Endometrium (tissue), 2 donors: ENCODE results near the gene PXMP4.

Source experiments
- FAIRE-seq: peaks from 2 replicates; lab custom pipeline; 2012; peaks lifted over from hg19 to GRCh38; lab: Jason Lieb, UNC
- donor health status: control.
- donor health status: control.

The PXMP4 gene

DNA sequence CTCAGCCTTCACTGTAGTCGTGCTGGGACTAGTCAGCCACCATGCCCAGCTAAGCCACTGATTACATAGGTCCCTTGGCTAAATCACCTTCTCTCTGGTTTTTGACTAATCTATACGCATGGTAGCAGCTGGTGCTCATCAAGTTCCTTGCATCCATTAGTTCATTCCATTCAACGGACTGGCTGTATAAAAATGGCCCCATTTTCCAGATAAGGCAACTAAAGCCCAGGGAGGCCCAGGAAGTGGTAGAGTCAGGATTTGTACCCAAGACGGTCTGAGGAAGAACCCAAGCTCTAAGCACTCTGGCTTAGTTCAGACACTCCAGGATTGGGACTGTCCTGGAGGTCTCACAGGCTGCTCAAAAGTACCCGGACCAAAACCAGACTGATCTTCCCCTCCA is 38.8 kb downstream of the PXMP4 start:
- no peak for FAIRE-seq

DNA sequence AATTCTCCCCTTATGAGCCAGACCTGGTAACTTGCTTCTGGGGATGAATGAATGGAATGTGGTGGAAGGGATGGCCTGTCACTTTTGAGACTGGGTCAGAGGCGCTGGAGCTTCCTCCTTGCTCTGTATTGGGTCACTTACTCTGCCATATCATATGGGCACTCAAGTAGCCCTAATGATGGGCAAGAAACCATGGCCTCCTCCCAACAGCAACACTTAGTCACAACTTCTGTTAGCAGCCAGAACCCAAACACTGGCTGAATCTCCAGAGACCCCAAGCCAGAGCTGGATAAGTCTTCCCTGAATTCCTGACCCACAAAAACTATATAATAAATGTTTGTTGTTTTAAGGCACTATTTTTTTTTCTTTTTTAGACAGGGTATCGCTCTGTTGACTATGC is 39.4 kb downstream of the PXMP4 start:
- FAIRE-seq = no peak

DNA sequence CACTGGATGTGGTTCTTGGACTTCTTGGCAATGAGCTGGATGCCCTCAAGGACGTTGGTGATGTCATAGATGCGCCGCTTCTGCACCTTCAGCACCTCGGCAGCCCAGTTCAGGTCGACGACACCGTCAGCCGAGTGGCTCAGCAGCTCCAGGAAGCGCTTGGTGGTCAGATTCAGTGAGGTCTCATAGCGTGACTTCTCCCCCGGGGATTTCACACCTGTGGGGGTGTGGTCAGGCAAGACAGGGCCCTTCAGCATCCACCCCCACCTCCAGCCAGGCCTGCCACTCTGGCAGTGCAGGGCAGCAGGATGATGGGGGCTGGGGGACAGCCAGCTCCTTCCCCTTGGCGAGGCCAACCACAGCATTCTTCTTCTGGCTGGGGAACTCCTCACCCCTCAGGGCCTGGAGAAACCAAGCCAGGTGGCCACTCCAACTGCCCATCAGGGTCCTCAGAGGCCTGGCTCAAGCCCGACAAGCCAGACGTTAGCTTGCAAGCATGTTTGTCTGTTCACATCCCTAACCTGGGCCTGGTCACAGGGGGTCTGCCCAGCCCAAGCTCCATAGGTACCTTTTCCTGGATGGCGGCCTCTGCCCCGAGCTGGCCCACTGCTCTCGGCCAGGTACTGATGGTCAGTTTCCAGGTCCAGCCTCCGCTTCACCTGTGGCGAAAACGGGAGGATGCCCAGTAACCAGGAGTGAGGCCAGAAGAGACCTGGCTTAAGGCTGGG is 40.2 kb downstream of the PXMP4 start:
- FAIRE-seq = no peak

DNA sequence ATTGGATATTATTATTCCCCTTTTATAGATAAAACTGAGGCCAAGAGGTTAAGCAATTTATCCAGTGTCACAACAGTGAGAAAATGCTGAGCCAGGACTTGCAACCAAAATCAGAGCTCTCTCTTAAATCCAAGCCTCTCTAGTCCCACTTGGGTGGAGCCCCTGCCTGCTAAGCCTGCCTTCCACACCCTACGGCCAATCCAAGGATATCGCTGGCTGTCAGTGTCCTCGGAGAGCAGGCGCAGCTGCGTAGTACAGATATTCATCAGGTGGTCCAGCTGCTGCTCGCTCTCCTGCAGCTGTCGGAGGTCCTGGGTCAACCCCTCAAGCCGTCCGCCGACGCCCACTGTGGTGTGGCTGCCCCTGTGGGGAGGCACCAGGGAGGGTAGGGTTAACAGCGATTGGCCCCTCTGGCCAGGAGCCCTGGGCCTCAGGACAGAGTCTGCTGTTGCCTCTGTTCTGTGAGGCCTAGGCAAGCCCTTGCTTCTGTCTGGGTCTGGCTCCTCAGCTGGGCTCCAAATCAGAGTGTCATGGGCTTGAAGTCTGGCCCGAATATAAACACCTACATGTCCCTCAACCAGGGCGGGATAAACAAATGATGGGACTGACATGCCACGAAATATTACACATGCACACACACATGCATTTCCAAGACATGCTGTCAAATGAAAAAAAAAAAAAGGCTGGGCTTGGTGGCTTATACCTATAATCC is 42.0 kb downstream of the PXMP4 start:
- FAIRE-seq = no peak

DNA sequence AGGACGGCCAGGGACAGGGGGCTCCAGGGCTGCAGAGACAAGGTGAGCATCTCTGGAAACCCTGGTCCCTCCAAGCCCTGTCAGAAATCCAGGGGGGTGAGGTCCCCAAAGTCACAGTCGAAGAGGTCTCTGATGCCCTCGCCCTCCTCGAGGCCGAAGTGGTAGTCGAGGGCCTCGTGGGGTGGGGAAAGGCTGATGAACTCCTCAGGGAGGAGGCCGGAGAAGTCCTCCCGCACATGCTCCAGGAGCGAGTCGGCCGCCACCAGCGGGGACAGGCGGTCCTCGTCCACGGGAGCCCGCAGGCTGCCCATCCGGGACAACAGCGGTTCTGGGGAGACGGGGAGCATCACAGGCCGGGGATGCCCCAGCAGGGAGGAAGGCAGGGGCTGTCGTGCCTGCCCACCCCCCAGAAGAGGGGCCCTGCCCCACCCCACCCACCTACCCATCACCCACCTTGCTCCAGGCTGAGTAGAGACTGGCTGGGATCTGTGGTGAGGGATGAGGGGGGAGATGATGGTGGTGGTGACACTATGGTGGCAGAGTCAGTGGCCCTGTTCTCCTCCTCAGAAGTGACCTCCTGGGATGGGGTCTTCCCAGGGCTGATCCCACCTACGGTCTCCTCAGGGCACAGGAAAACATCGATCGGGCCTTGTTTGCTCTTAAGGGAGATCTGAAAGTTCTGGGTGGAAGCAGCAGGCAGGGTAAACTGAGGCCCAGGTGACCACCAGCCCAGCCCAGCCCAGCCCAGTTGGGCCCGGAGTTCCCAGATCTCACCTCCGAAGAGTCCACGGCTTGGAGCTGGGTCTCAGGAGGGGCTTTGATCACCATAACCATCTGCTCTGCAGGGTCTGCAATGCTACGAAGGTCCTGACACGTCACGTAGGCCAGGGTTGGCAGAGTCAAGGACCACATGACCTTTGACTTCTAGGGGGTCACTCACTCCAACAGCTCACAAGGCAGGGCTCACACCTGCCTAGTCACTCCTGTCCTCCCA is 43.2 kb downstream of the PXMP4 start:
- no peak for FAIRE-seq

DNA sequence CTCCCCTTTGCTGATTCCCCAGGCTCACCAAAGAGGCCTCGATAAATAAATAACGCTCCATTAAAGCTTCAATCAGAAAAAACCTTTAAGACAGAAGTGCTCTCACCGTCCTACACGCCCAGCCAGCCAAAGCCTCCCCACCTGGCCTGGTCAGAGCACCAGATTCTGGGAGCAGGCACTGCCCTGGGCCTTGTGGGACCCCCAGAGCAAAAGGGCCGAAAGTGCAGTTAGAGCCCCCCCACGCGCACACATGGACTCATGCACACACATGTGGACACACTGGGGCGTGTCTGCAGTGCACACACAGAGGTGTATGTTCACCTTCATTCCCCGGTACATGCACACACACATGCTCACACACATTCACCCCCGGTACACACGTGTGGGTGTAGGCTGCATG is 44.0 kb downstream of the PXMP4 start:
- no peak for FAIRE-seq

DNA sequence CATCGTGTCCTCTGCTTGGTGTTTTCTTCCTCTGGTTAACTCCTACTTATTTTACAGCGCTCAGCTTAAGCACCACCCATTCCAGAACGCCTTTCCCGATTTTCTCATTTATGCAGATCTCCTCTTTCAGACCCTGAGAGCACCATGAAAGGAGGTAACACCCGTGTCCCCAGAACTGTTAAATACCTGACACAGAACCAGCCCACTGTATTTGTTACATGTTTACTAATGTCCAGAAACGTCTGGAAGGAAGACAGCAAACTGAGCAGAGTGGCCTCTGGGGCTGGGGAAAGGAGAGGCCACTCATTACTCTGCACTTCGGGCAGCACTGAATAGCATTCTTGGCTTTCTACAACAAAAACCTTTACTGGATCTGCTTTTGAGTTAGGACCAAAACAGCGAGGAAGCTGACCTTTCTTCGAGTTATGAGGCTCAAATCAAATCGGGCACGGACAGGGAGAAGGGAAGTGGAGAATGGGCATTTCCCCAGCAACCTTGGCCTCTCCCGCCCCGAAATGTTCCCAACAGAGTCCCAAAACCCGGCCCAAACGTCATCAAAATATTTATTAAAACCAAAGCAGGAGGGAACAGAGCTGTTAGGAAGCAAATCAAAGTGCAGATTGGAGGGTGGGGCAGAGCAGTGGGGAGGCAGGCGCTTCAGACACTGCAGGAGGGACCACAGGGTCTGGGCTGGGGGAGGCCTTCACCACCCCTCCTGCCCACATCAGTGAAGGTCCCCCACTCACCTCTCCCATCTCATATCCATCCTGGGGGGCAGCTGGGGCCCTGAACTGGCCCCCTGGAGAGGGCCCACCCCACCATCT is 44.8 kb downstream of the PXMP4 start:
- FAIRE-seq = no peak

DNA sequence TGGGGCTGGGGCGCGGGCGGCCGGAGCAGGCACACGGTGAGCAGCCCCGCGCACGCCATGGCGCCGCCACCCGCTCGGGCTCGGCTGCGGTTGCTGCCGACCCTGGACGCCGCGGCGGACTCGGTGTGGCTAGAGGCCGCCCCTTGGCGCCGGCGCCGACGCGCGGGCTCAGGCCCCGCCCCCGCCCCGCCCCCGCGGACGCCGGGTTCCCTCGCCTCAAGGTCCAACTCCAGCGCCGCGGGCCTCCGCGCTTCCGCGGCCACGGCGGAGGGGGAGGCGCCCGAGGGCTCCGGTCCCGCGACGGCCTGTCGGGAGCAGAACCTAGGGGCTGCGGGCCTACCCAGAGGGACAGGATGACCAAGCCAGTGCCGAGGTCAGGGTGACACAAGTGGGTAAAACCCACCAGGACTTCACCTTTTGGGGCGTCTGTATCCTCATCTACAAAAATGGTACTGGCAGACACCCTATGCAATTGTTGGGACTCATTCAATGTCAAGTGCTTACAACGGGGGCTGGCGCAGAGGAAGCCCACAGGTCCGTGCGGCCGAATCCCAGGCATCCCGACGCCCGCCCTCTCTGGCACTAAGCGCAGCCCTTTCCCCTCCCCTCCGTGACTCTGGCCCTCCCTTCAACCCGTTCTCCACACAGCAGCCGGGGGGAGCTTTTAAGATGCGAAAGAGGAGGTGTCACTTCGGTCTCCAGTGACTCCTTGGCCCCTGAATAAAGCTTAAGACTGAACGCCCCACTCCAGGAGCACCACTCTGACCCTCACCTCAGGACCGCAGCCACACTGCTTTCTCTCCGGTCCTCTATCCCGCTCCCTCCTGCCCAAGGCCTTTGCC is 45.6 kb downstream of the PXMP4 start, which contains the start of gene NECAB3:
Gene NECAB3, minus strand, starts transcription at position 135 of the 842 bp plus-strand sequence. Its CDS starts 76 bp downstream, at position 59.
- no peak for FAIRE-seq

DNA sequence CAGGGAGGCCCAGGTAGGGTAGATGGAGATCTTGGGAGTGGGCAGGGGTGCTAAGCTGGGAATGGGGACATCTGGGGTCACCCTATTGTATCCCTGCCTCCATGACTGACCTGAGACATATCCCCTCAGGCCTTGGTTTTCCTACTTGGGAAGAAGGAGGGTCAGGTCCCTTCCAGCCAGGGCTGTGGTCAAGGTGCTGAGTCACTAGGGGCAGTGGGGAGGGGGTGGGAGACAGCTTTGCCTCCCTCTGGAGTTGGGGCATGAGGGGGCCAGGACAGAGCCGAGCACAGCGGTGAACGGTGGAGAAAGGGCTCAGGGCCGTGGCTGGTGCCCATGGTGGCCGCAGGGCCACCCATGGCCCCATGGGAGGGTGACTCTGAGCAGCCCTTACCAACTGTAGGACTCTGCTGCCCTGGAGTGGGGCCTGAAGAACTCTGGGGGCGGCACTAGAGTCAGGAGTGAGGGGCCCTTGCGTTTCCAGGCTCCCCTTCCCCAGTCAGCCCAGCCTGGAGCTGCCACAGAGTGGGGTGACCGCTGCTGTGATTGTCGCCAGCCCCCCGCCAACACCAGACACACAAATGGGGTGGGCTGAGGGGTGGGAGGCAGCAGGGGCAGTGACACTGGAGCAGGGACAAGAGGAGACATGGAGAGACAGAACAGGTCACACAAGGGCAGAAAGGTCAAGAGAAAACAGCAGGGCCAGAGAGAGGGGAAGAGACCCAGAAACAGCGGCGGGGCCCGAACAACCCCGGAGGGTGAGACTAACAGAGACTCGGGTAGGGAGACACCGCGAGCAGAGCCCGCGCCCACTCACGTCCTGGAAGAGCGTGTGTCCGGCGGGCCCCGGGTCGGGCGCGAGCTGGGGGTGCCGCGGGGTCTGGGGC is 46.5 kb downstream of the PXMP4 start:
- no peak for FAIRE-seq

DNA sequence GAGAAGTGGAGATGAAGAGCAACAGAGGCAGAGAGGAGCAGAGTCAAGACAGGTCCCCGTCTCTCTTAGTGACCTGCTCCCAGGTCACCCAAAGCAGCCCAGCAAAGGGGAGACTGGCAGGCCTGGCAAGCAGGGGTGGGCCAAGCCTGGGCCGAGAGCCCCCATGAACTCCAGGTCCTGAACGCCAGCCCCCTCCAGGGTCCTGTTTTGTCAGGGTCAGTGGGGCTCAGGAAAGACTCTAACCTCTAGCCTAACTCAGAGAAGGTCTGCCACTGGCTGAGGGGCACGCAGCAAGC is 47.0 kb downstream of the PXMP4 start:
- no peak for FAIRE-seq

DNA sequence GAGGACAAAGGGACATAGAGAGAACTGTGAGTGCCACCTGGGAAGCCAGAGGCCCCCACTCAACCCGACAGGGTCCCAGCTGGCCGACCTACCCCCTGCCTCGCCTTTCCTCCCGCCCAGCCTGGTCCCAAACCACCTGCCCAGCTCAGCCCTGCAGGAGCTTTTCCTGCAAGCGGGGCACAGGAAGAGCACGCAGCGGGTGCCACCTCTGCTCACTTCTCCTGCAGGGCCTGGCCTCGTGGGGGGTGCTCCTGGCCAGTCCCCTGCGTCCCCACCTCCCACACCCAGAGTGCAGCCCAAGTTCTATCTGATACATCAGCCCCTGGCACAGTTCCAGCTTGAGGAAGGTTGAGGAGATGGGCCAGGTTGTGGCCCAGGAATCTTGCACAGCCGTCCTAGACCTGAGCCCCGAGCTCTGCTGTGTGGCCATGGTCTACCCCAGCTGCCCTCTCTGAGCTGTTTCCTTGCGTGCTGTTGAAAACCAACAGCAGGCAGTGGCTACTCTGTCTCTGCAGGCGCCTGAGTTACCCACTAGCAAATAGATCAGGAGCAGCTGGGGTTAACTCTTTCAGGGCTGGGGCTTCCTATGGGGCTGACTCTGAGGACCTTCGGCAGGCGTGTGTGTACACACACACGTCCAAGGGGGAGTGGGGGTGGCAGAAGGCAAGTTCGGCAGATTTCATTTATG is 47.5 kb downstream of the PXMP4 start:
- FAIRE-seq = no peak

DNA sequence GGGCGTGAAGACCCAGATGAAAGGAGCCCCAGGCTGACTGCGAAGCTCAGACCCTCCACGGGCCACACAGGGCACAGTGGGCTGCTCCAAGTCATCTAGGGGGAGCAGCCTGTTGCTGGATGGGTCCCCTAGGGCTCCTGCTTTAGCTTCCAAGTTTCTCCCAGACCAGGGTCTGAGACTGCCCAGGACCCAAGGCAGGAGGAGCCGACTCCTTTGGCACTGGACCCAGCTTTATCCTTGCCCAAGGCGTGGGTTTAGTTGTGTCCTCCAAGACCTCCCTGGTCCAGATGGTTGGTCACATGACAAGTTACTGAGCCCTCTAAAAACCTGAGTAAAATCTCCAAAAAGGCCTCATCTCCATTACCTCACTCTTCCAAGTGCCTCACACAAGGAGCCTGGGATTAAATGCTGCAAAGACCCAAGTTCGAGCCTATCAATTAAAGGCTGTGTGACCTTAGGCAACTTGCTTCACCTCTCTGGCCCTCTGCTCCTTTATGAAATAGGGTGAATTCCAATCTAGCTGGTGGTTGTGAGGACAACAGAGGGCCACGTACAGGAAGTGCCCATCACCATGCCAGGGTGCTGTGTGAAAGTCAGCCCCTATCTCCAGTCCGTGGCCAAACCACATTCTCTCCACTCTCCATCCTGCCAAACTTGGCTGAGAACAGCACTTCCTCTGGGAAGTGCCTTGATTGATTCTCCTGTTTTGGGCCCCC is 48.4 kb downstream of the PXMP4 start:
- FAIRE-seq = no peak

DNA sequence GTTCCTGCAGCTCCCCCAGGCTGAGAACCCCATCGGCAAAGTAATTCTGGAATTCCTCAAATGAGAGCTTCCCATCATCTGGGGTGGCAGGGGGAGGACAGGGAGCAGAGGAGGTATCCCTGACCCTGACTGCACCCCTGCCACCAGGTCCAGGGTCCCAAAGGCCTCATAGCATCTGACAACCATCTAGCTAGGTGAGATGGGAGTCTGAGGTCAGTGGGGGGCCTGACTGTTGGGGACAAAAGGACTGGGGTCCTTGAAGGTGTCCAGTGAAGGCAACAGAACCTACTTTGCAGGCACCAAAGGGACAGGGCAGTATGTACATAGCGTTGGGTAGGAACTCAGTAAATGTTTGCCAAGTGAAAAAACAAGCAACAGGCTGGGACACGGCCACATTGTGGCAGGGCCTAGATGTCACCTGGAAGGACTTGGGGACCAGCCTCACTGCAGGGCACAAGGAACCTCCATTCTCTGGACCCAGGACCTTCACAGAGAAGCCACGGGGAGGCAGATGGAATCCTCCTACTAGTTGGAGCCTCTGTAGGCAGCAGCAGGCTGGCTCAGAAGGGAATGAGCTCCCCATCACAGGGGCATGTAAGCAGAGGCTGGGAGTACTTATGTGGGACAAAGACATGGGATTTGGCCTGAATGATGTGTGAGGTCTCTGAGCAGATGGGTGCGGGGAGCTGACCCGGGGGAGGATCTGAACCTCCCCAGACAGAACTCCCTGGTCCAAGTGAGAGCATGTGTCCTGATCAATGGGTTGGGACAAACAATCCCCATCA is 49.2 kb downstream of the PXMP4 start:
- no peak for FAIRE-seq

DNA sequence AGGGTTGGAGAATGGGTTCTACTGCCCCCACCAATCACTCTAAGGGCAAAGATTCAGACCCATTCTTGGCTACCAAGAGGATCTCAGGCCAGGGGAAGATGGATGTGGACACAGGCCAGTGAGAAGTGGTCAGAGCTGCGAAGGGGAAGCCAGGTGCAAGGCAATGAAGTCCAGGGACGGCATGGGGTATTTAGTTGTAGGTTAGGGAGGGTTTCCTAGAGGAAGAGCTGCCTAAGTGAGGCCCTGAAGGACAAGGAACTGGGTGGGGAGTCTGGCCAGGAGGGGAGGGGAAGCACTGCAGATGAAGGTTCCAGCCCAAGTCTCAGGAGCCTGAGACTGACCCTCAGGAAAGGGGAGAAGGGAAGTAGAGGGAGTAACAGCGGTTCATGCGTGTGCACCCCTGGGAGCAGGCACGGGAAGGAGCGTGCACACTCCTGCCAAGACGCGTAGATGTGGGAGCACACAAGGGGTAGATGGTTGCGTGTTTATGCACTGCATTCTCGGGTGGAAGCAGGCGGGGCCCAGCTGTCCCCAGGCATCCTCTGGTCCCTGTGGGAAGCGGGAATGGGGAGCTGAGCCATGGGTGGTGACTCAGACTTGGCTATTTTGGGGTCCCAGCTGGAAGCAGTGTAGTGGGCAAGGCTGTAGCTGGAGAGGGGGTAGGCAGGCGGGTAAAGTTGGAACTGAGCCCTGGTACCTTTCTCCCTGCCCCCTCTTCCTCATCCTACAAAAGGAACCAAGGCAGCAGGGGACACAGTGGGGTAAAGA is 50.1 kb downstream of the PXMP4 start:
- FAIRE-seq = no peak

DNA sequence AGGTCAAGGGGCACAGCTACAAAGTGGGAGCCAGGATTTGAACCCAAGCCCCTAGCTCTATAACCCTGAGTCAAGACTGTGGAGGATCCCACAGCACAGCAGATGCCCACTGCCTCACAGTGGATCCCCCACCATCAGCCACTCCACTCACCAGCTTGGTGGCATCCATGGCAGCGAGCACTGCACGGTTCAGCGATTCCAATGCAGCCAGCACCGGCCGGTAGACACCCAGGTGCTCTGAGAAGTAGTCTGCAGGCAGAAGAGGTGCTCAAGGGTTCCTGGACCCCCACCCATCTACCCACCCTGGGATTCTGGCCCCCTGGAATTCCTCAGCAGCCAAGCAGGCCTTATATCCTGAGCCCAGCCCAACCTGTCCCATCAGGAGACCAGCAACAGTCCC is 50.9 kb downstream of the PXMP4 start:
- FAIRE-seq = no peak

DNA sequence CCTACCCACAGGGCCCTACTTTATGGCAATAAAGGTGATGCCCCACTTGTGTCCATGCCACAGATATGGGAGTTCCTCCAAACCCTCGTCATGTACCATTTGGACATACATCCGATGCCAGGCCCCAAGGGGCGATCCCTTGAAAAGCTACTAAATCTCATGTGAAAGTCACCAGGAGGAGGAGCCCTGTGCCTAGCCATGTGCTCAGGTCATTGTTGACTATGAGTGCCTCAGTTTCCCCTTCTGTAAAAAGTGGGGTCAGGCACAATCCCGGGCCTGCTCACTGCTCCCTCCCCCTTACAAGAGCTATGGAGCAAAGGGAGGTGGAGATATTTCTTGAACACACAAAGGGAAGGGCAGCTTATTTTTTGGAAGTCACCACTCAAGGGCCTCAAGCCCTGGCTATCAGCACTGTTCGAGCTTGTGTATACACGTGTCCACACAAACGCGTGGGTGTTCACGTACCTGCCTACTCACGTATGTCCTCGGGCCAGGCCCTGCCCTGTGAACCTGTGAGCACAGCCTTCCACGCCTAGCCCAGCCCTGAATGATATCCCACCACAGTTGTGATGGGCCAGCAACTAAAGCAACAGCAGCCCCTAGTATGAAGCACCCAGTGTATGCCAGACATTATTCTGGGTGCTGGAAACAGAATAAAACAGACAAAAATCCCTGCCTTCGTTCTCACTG is 51.5 kb downstream of the PXMP4 start:
- no peak for FAIRE-seq
